ENCODE data around the gene LRRC8D.

LRRC8D gene

GRCh38 chr1:89841507-89841906 is 20.7 kb downstream of the LRRC8D start:
- no peaks in the 10 kb centered on the region for H3K27me3 ChIP-seq (ENCODE audit: insufficient read depth, low read depth, severe bottlenecking)
- no peak overlapping the region for H3K27ac ChIP-seq
- DNase-seq = no peak
- H3K36me3 ChIP-seq = peaks cover 9% of the 10 kb centered on the region
- no peaks in the 10 kb centered on the region for H3K9me3 ChIP-seq (ENCODE audit: severe bottlenecking)
- no peak for TF ChIP-seq CTCF (IDR thresholded peaks at IDR 0.05; ENCODE audit: low read depth, low read length)
- no peak overlapping the region for H3K4me3 ChIP-seq (ENCODE audit: low read depth, low read length)

- no peaks in the 10 kb centered on the region for H3K27me3 ChIP-seq (ENCODE audit: insufficient read depth, low read depth, severe bottlenecking)
- no peak overlapping the region for H3K27ac ChIP-seq
- no peak for TF ChIP-seq CTCF (IDR thresholded peaks at IDR 0.05; ENCODE audit: low read depth, low read length)
- no peaks in the 10 kb centered on the region for H3K9me3 ChIP-seq (ENCODE audit: severe bottlenecking)
- no peak for DNase-seq
- peaks cover 9% of the 10 kb centered on the region for H3K36me3 ChIP-seq
- H3K4me3 ChIP-seq (ENCODE audit: low read depth, low read length) = peak overlapping the region; percentile 64
Observed at GRCh38 chr1:89842567-89843272, 21.9 kb downstream of the LRRC8D start.

- TF ChIP-seq CTCF (IDR thresholded peaks at IDR 0.05; ENCODE audit: low read depth, low read length) = peak; percentile 56
- Histone ChIP-seq H3K9me3 (ENCODE audit: severe bottlenecking) (no peaks in the 10 kb centered on the region), H3K27ac (peak overlapping the region; percentile 18), H3K27me3 (ENCODE audit: insufficient read depth, low read depth, severe bottlenecking) (no peaks in the 10 kb centered on the region), H3K36me3 (peaks cover 9% of the 10 kb centered on the region), H3K4me3 (ENCODE audit: low read depth, low read length) (peak overlapping the region; percentile 64)
- DNase-seq = peak; percentile 75
Observed at GRCh38 chr1:89843273-89844130, 22.7 kb downstream of the LRRC8D start.

- no peak for TF ChIP-seq CTCF (IDR thresholded peaks at IDR 0.05; ENCODE audit: low read depth, low read length)
- Histone ChIP-seq H3K27ac (no peak overlapping the region), H3K27me3 (ENCODE audit: insufficient read depth, low read depth, severe bottlenecking) (no peaks in the 10 kb centered on the region), H3K9me3 (ENCODE audit: severe bottlenecking) (no peaks in the 10 kb centered on the region), H3K4me3 (ENCODE audit: low read depth, low read length) (peak overlapping the region; percentile 64), H3K36me3 (peaks cover 9% of the 10 kb centered on the region)
- no peak for DNase-seq
Observed at GRCh38 chr1:89844241-89844807, 23.5 kb downstream of the LRRC8D start.

GRCh38 chr1:89844860-89845259 is 24.0 kb downstream of the LRRC8D start:
- no peak for DNase-seq
- Histone ChIP-seq H3K9me3 (ENCODE audit: severe bottlenecking) (no peaks in the 10 kb centered on the region), H3K27me3 (ENCODE audit: insufficient read depth, low read depth, severe bottlenecking) (no peaks in the 10 kb centered on the region), H3K36me3 (peaks cover 9% of the 10 kb centered on the region), H3K27ac (no peak overlapping the region), H3K4me3 (ENCODE audit: low read depth, low read length) (no peak overlapping the region)
- no peak for TF ChIP-seq CTCF (IDR thresholded peaks at IDR 0.05; ENCODE audit: low read depth, low read length)

All from WERI-Rb-1 (cell line).